Endodermal cell (in vitro differentiated cells): ENCODE results near the gene FBXO7. TPM values are rescaled to one million over a fixed set of nuclear protein-coding genes. Genes with fewer than 3 reads are reported as not detected.

Experiments used
- DNase-seq: peaks from one replicate; pipeline ENCODE4 v3.0.0-alpha.2; 2017
- H3K27ac ChIP-seq: 2 replicates; pipeline ENCODE4 v1.5.1; 2013; ENCODE audit warnings: mild to moderate bottlenecking, low read depth, low read length, moderate library complexity
- H3K27me3 ChIP-seq: 2 replicates; pipeline ENCODE4 v1.6.1; 2013; ENCODE audit warnings: mild to moderate bottlenecking, low read length, moderate library complexity; ENCODE audit not compliant: insufficient read depth, control insufficient read depth, poor library complexity, severe bottlenecking
- H3K36me3 ChIP-seq: 2 replicates; pipeline ENCODE4 v1.7.0; 2013; ENCODE audit warnings: mild to moderate bottlenecking, low read length, moderate library complexity; ENCODE audit not compliant: control insufficient read depth, insufficient read depth
- H3K4me1 ChIP-seq: one replicate; pipeline ENCODE4 v1.7.0; 2013; ENCODE audit warnings: low read length; ENCODE audit not compliant: control insufficient read depth, insufficient read depth
- H3K4me3 ChIP-seq: 2 replicates; pipeline ENCODE4 v1.5.1; 2013; ENCODE audit warnings: mild to moderate bottlenecking, low read length, moderate library complexity
- H3K9ac ChIP-seq: 2 replicates; pipeline ENCODE4 v1.6.1; 2013; ENCODE audit warnings: mild to moderate bottlenecking, low read length, moderate library complexity; ENCODE audit not compliant: poor library complexity, severe bottlenecking; ENCODE audit errors: extremely low read depth
- H3K9me3 ChIP-seq: 2 replicates; pipeline ENCODE4 v1.6.1; 2013; ENCODE audit warnings: mild to moderate bottlenecking, low read length, moderate library complexity; ENCODE audit not compliant: control insufficient read depth
- H3K27ac Mint-ChIP-seq: 2 replicates; pipeline ENCODE4 v1.8.0; 2020; ENCODE audit warnings: mixed read lengths
- H3K27me3 Mint-ChIP-seq: 2 replicates; pipeline ENCODE4 v1.8.0; 2021; ENCODE audit warnings: mild to moderate bottlenecking, mixed read lengths; ENCODE audit not compliant: insufficient read depth
- H3K36me3 Mint-ChIP-seq: 2 replicates; pipeline ENCODE4 v1.8.0; 2020; ENCODE audit warnings: low read depth, mixed read lengths
- H3K4me1 Mint-ChIP-seq: 2 replicates; pipeline ENCODE4 v1.8.0; 2020; ENCODE audit warnings: mixed read lengths
- H3K4me3 Mint-ChIP-seq: 2 replicates; pipeline ENCODE4 v1.8.0; 2020; ENCODE audit warnings: mild to moderate bottlenecking, moderate library complexity, mixed read lengths
- H3K9me3 Mint-ChIP-seq: 2 replicates; pipeline ENCODE4 v1.8.0; 2020; ENCODE audit warnings: mild to moderate bottlenecking, mixed read lengths
- CTCF ChIP-seq: fragments of 200-600 bp; sonication (generic); conservative IDR thresholded peaks from 2 replicates; pipeline ENCODE4 v1.5.0; 2021; ENCODE audit warnings: antibody characterized with exemption, mild to moderate bottlenecking
- WGBS, 2 experiments: methylation state at CpG; one replicate each; pipeline versions ENCODE4 v1.1.5 to v1.1.7; 2013; ENCODE audit warnings: missing lambda C conversion rate in 2 of 2, mixed read lengths in 1 of 2; ENCODE audit not compliant: insufficient coverage in 1 of 2, insufficient read length in 1 of 2; 5-methylcytosine and 5-hydroxymethylcytosine counted together
- total RNA-seq, 2 donors: library from RNA; stranded (reverse); fragmentation: NEBNext Ultra II Directional in 1 of 2; extraction: Animal tissue kit (Norgen Biotek cat#: 25700) in 1 of 2; gene quantifications; 2 replicates in 1 of 2; 3 replicates in 1 of 2; pipeline ENCODE4 v1.2.1, GENCODE V29; 2021

FBXO7 gene
- total RNA-seq, 2 donors from 2014 or later, result 84.8 to 120 TPM

- Histone ChIP-seq H3K9me3 (peaks cover 3% of the 10 kb centered on the region), H3K4me3 (no peak overlapping the region), H3K36me3 (peaks cover 98% of the 10 kb centered on the region), H3K4me1 (peaks cover 5% of the 10 kb centered on the region), H3K27me3 (no peaks in the 10 kb centered on the region), H3K9ac (no peak overlapping the region), H3K27ac (no peak overlapping the region)
- H3K27me3 Mint-ChIP-seq, result no peaks in the 10 kb centered on the region
- peaks cover 80% of the 10 kb centered on the region for H3K36me3 Mint-ChIP-seq
- H3K27ac Mint-ChIP-seq, result no peak overlapping the region
- no peak for TF ChIP-seq CTCF
- H3K4me1 Mint-ChIP-seq, result peaks cover under 1% of the 10 kb centered on the region
- 95 to 100% methylated on average over 2 of the region's 2 CpGs for WGBS, 2 experiments
- no peak overlapping the region for H3K4me3 Mint-ChIP-seq
- no peaks in the 10 kb centered on the region for H3K9me3 Mint-ChIP-seq
- DNase-seq, result no peak
Measured at GRCh38 chr22:32493551-32493950, 18.9 kb downstream of the FBXO7 start.

GRCh38 chr22:32494971-32495370, 20.4 kb downstream of the FBXO7 start:
- Histone ChIP-seq H3K9me3 (peaks cover 3% of the 10 kb centered on the region), H3K4me3 (no peak overlapping the region), H3K27ac (no peak overlapping the region), H3K27me3 (no peaks in the 10 kb centered on the region), H3K36me3 (peaks cover 98% of the 10 kb centered on the region), H3K9ac (no peak overlapping the region), H3K4me1 (no peaks in the 10 kb centered on the region)
- 87 to 93% methylated on average over 4 of the region's 4 CpGs for WGBS, 2 experiments
- H3K4me1 Mint-ChIP-seq, result no peaks in the 10 kb centered on the region
- no peak overlapping the region for H3K27ac Mint-ChIP-seq
- no peaks in the 10 kb centered on the region for H3K9me3 Mint-ChIP-seq
- H3K4me3 Mint-ChIP-seq, result no peak overlapping the region
- DNase-seq, result no peak
- H3K27me3 Mint-ChIP-seq, result no peaks in the 10 kb centered on the region
- TF ChIP-seq CTCF, result no peak
- peaks cover 82% of the 10 kb centered on the region for H3K36me3 Mint-ChIP-seq

GRCh38 chr22:32499666-32500065, 25.1 kb downstream of the FBXO7 start:
- WGBS, 2 experiments, result 65 to 92% methylated on average over 1 to 2 of the region's 3 CpGs
- TF ChIP-seq CTCF, result no peak
- no peak overlapping the region for H3K4me3 Mint-ChIP-seq
- H3K4me1 ChIP-seq, result peaks cover 2% of the 10 kb centered on the region
- H3K27ac Mint-ChIP-seq, result no peak overlapping the region
- H3K4me1 Mint-ChIP-seq, result peaks cover 23% of the 10 kb centered on the region
- no peaks in the 10 kb centered on the region for H3K27me3 Mint-ChIP-seq
- peaks cover 3% of the 10 kb centered on the region for H3K9me3 ChIP-seq
- H3K27me3 ChIP-seq, result no peaks in the 10 kb centered on the region
- peaks cover 63% of the 10 kb centered on the region for H3K36me3 ChIP-seq
- H3K27ac ChIP-seq, result no peak overlapping the region
- no peak overlapping the region for H3K9ac ChIP-seq
- H3K36me3 Mint-ChIP-seq, result peaks cover 54% of the 10 kb centered on the region
- no peak overlapping the region for H3K4me3 ChIP-seq
- DNase-seq, result no peak
- H3K9me3 Mint-ChIP-seq, result no peaks in the 10 kb centered on the region
